SK-N-SH treated with all-trans-retinoic acid at 6 μM for 48 hours (cell line): ENCODE results near the gene ALOX5.

Experiments
- ARNTL ChIP-seq: fragments of 450-650 bp; formaldehyde crosslinking; IDR thresholded peaks from 2 replicates; pipeline ENCODE4 v1.5.0; 2020; ENCODE audit warnings: low read depth, mild to moderate bottlenecking, moderate library complexity, borderline replicate concordance
- ESRRG ChIP-seq: fragments of 250-450 bp; sonication (Bioruptor Pico); IDR thresholded peaks from 2 replicates; pipeline ENCODE4 v1.6.1; 2021; ENCODE audit warnings: mild to moderate bottlenecking
- OSR1 ChIP-seq: fragments of 250-450 bp; sonication (Bioruptor Pico); IDR thresholded peaks from 2 replicates; pipeline ENCODE4 v1.8.0; 2022; ENCODE audit warnings: moderate library complexity, mild to moderate bottlenecking, inconsistent platforms
- PATZ1 ChIP-seq: fragments of 250-450 bp; sonication (Bioruptor Pico); IDR thresholded peaks from 2 replicates; pipeline ENCODE4 v1.8.0; 2020; ENCODE audit warnings: mild to moderate bottlenecking, moderate library complexity, borderline replicate concordance
- POU6F1 ChIP-seq: fragments of 250-450 bp; sonication (Bioruptor Pico); IDR thresholded peaks from 2 replicates; pipeline ENCODE4 v1.8.0; 2021; ENCODE audit warnings: low read depth, mild to moderate bottlenecking, moderate library complexity, borderline replicate concordance
- PPARA ChIP-seq: fragments of 250-450 bp; sonication (Bioruptor Pico); IDR thresholded peaks from 2 replicates; pipeline ENCODE4 v1.5.0; 2020; ENCODE audit warnings: mild to moderate bottlenecking, borderline replicate concordance
- RARB ChIP-seq: fragments of 250-450 bp; sonication (Bioruptor Pico); IDR thresholded peaks from 2 replicates; pipeline ENCODE4 v1.8.0; 2021; ENCODE audit warnings: mild to moderate bottlenecking, moderate library complexity
- TCF4 ChIP-seq: fragments of 250-450 bp; sonication (Bioruptor Pico); IDR thresholded peaks from 2 replicates; pipeline ENCODE4 v1.8.0; 2021; ENCODE audit warnings: mild to moderate bottlenecking, moderate library complexity, borderline replicate concordance
- TOX ChIP-seq: fragments of 250-450 bp; sonication (Bioruptor Pico); IDR thresholded peaks from 2 replicates; pipeline ENCODE4 v1.8.0; 2021; ENCODE audit warnings: mild to moderate bottlenecking, moderate library complexity, borderline replicate concordance
- ZFP30 ChIP-seq: fragments of 450-650 bp; formaldehyde crosslinking; IDR thresholded peaks from 2 replicates; pipeline ENCODE4 v1.5.0; 2022; ENCODE audit warnings: mild to moderate bottlenecking, moderate library complexity

GRCh38 chr10:45476559-45476958 is 102.5 kb downstream of the ALOX5 start:
- no peak for TF ChIP-seq TCF4
- TF ChIP-seq ZFP30 (CRISPR knock-in tag), result peak; percentile 78
- no peak for TF ChIP-seq ESRRG (CRISPR knock-in tag)
- no peak for TF ChIP-seq RARB
- TF ChIP-seq PPARA, result no peak
- TF ChIP-seq OSR1 (CRISPR knock-in tag), result no peak
- no peak for TF ChIP-seq ARNTL (CRISPR knock-in tag)
- no peak for TF ChIP-seq POU6F1
- TF ChIP-seq TOX (CRISPR knock-in tag), result no peak
- TF ChIP-seq PATZ1 (CRISPR knock-in tag), result no peak
